ENCODE measurements around the gene POLR1A. TPM values are rescaled to one million over a fixed set of nuclear protein-coding genes. Genes with fewer than 3 reads are reported as not detected.

POLR1A gene
- total RNA-seq, 1 experiment from 2014 or later, result 58.3 TPM

DNA sequence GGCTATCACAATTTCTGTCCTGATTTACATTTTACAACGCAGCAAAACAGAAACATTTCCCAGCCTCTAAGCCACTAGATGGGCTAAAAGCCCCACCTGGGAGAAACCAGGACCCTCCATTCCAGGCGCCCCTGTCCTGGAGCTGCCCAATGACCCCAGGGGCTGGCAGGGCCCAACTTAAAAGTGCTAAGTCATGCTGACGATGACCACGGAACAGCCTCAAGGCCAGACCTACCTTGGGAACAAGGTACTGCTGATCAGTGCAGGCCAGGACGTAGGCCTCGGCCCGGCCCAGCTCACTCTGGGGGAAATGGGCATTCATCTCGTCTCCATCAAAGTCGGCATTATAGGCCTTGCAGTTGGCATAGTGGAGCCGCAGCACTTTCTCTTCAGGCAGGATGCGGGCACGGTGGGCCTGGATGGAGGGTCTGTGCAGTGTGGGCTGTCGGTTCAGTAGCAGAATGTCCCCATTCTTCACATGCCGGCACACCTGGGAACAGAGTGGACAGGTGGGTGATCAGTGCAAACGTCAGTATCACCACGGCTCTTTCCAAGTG, 35.8 kb downstream of the POLR1A start:
- Mint-ChIP-seq H3K9me3 (ENCODE audit: low read depth, unreplicated experiment) (no peaks in the 10 kb centered on the region), H3K4me3 (ENCODE audit: low read depth, unreplicated experiment) (no peak overlapping the region), H3K27ac (ENCODE audit: unreplicated experiment) (no peak overlapping the region), H3K4me1 (ENCODE audit: low read depth, unreplicated experiment) (no peaks in the 10 kb centered on the region), H3K36me3 (ENCODE audit: insufficient read depth, unreplicated experiment) (peaks cover 23% of the 10 kb centered on the region), H3K27me3 (ENCODE audit: unreplicated experiment) (no peaks in the 10 kb centered on the region)
- no TSS peak for BruUV-seq (replicated peaks)
- no peak for TF ChIP-seq CTCF (IDR thresholded peaks at IDR 0.05; ENCODE audit: unreplicated experiment)
- DNase-seq, result no peak
- CTCF ChIA-PET, result no interaction called here
- intact Hi-C loops (cut with micrococcal nuclease; ENCODE audit: unreplicated experiment), result no loop called here

- no peak overlapping the region for H3K27ac Mint-ChIP-seq (ENCODE audit: unreplicated experiment)
- intact Hi-C loops (cut with micrococcal nuclease; ENCODE audit: unreplicated experiment), result no loop called here
- H3K27me3 Mint-ChIP-seq (ENCODE audit: unreplicated experiment), result no peaks in the 10 kb centered on the region
- BruUV-seq (replicated peaks), result no TSS peak
- no peak for DNase-seq
- H3K4me1 Mint-ChIP-seq (ENCODE audit: low read depth, unreplicated experiment), result no peaks in the 10 kb centered on the region
- peaks cover 25% of the 10 kb centered on the region for H3K36me3 Mint-ChIP-seq (ENCODE audit: insufficient read depth, unreplicated experiment)
- CTCF ChIA-PET, result no interaction called here
- no peaks in the 10 kb centered on the region for H3K9me3 Mint-ChIP-seq (ENCODE audit: low read depth, unreplicated experiment)
- no peak overlapping the region for H3K4me3 Mint-ChIP-seq (ENCODE audit: low read depth, unreplicated experiment)
- TF ChIP-seq CTCF (IDR thresholded peaks at IDR 0.05; ENCODE audit: unreplicated experiment), result no peak
Measured at GRCh38 chr2:86069091-86069685, 36.5 kb downstream of the POLR1A start.

GRCh38 chr2:86068648-86069047, 37.0 kb downstream of the POLR1A start:
- CTCF ChIA-PET, result interaction anchor here (0.9 kb wide), 1 partner anchor 241 kb away, joined by 3 read pairs; no protein-coding TSS in a partner anchor
- Mint-ChIP-seq H3K27me3 (ENCODE audit: unreplicated experiment) (no peaks in the 10 kb centered on the region), H3K4me1 (ENCODE audit: low read depth, unreplicated experiment) (no peaks in the 10 kb centered on the region), H3K4me3 (ENCODE audit: low read depth, unreplicated experiment) (no peak overlapping the region), H3K9me3 (ENCODE audit: low read depth, unreplicated experiment) (no peaks in the 10 kb centered on the region), H3K27ac (ENCODE audit: unreplicated experiment) (no peak overlapping the region), H3K36me3 (ENCODE audit: insufficient read depth, unreplicated experiment) (peaks cover 30% of the 10 kb centered on the region)
- no peak for DNase-seq
- BruUV-seq (replicated peaks), result no TSS peak
- intact Hi-C loops (cut with micrococcal nuclease; ENCODE audit: unreplicated experiment), result no loop called here
- TF ChIP-seq CTCF (IDR thresholded peaks at IDR 0.05; ENCODE audit: unreplicated experiment), result no peak

- intact Hi-C loops (cut with micrococcal nuclease; ENCODE audit: unreplicated experiment), result no loop called here
- no peaks in the 10 kb centered on the region for H3K4me1 Mint-ChIP-seq (ENCODE audit: low read depth, unreplicated experiment)
- H3K27ac Mint-ChIP-seq (ENCODE audit: unreplicated experiment), result no peak overlapping the region
- no peaks in the 10 kb centered on the region for H3K9me3 Mint-ChIP-seq (ENCODE audit: low read depth, unreplicated experiment)
- BruUV-seq (replicated peaks), result no TSS peak
- TF ChIP-seq CTCF (IDR thresholded peaks at IDR 0.05; ENCODE audit: unreplicated experiment), result no peak
- no peak overlapping the region for H3K4me3 Mint-ChIP-seq (ENCODE audit: low read depth, unreplicated experiment)
- no peak for DNase-seq
- CTCF ChIA-PET, result interaction anchor here (0.9 kb wide), 1 partner anchor 240 kb away, joined by 3 read pairs; no protein-coding TSS in a partner anchor
- H3K36me3 Mint-ChIP-seq (ENCODE audit: insufficient read depth, unreplicated experiment), result peaks cover 35% of the 10 kb centered on the region
- no peaks in the 10 kb centered on the region for H3K27me3 Mint-ChIP-seq (ENCODE audit: unreplicated experiment)
Measured at GRCh38 chr2:86068136-86068588, 37.5 kb downstream of the POLR1A start.
